Fibroblast of skin of back (primary cell): Measurements from ENCODE around the gene ANKRD13D.
"Not testable (repeated sequence)": the region's sequence is repeated elsewhere in the genome, so short reads cannot be mapped to it uniquely, and the experiment has no call there.

Source experiments
- DNase-seq: peaks from one replicate; pipeline ENCODE4 v3.0.0-alpha.2; 2013

Gene ANKRD13D

DNA sequence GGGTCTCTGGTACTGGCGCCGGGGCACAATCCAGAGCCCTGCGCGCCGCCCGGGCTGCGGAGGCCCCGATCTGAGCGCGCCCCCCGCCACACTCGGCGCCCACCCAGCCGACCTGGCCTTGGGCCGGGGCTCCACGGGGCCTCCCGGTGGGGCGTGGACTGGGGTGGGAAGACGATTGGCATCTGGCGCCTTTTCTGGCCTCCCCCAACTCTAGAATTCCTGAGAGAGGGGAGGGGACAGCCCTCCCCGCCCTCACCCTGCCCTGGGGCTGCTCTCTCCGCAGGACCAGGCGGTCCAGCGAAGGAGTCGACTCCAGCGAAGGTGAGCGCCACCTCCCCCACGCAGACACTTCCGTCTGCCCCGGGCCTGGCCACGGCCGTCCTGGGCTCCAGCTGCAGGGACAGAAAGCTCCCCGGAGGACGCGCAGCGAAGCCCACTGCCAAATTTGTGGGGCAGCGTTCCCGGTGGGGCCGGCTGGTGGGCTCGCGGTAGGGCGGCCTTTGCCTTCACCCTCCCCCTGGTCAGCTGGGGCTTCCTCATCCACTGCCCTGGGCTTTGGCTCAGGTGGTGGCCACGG is 14.8 kb downstream of the ANKRD13D start:
- DNase-seq, result no peak

DNA sequence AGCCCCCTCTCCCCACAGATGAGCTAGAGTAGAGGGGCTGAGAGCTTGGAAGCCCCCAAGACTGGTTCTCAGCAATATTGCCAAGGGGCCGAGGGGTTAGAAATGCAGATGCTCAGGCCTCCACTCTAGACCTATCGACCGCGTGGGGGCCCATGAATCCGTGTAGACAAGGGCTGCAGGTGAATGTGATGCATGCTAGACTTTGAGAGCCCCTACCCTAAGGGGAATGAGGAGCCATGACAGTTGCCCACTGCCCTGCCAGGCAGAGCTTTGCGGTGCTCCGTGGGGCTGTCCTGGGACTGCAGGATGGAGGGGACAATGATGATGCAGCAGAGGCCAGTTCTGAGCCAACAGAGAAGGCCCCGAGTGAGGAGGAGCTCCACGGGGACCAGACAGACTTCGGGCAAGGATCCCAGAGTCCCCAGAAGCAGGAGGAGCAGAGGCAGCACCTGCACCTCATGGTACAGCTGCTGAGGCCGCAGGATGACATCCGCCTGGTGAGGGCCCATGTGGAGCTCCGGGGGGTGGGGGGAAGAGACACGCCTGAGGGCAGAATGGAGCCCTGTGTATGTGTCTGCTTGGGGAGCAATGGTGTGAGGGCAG is 15.5 kb downstream of the ANKRD13D start:
- no peak for DNase-seq

DNA sequence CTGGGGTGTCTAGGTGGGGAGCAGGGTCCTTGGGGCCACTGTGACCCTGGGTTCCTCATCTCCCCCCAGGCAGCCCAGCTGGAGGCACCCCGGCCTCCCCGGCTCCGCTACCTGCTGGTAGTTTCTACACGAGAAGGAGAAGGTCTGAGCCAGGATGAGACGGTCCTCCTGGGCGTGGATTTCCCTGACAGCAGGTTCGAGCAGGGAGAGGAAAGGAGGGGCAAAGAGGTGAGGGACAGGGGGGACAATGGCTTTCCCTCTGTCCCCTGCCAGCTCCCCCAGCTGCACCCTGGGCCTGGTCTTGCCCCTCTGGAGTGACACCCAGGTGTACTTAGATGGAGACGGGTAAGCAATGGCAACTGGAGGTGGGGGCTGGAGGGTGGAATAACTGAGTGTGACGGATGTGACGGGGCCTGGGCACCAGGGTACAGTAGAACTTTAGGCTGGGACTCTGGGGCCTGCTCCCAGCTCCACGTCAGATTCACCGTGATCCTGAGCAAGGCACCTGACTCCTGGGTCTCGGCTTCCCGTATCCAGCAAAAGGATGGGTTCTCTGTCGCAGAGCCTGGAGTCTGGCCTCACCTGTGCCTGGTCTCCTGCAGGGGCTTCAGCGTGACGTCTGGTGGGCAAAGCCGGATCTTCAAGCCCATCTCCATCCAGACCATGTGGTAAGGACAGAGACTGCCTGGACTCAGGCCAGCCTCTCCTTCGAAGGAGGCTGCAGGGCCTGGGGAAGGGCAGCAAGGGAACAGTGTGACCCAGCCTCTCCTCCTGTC is 17.9 kb downstream of the ANKRD13D start:
- DNase-seq, result no peak

DNA sequence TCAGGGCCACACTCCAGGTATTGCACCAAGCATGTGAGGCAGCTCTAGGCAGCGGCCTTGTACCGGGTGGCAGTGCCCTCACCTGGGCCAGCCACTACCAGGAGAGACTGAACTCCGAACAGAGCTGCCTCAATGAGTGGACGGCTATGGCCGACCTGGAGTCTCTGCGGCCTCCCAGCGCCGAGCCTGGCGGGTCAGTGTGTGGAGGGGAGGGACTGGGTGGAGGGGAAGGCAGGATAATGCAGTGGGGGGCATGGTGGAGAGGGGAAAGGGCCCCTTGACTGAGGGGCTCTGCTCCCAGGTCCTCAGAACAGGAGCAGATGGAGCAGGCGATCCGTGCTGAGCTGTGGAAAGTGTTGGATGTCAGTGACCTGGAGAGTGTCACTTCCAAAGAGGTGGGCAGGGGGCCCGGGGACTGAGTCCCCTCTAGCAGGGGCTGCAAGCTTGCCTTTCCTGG is 18.5 kb downstream of the ANKRD13D start:
- no peak for DNase-seq

DNA sequence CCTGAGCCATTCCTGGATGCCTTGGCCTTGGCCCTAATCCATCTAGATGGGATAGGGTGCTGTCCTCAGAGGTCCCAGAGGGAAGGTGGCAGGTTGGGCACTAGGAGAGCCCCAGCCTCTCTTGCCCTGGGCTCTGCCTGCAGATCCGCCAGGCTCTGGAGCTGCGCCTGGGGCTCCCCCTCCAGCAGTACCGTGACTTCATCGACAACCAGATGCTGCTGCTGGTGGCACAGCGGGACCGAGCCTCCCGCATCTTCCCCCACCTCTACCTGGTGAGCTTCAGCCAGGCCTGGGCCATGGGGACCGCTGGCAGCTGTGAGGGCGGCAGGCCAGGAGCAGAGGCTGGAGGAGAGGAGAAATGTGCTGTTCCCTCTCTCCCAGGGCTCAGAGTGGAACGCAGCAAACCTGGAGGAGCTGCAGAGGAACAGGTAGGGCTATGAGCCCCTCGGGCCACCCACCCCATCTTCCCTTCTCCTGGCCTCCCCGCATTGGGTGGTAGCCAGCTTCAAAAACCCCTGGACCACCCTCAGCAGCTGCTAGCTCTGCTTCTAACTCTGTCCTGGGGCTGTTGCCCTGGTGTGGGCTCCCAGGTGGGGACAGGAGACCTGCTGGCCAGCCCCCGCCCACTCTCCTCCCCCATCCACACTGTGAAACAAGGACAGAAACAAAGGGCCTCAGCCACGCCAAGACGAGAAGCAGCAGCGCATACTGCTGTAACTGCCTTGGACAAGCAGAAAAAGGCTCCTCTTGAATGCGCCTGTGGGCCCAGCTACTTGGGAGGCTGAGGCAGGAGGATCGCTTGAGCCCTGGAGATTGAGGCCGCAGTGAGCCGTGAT is 19.1 kb downstream of the ANKRD13D start:
- no peak for DNase-seq

DNA sequence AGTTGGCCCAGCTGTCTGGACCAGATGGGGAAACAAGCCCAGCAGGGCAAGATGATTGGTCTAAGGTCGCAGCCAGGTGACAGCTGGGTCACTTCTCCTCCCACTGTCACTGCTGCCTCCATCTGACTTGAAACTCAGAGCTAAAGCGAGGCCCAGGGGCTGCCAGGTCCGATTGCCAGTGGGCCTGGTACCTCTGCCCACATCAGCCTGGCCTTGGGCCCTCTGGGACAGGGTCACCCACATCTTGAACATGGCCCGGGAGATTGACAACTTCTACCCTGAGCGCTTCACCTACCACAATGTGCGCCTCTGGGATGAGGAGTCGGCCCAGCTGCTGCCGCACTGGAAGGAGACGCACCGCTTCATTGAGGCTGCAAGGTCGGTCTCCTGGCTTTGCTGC is 20.1 kb downstream of the ANKRD13D start:
- DNase-seq, result no peak

DNA sequence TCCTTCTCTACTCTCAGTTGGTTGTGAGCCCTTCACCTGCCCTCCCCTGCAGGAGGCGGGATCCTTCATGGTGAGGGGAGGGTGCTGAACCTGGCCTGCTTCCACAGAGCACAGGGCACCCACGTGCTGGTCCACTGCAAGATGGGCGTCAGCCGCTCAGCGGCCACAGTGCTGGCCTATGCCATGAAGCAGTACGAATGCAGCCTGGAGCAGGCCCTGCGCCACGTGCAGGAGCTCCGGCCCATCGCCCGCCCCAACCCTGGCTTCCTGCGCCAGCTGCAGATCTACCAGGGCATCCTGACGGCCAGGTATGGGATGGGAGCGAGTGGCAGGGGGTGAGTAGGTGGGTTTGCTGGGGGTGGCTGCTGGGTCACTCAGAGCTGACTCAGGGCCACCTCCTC is 20.6 kb downstream of the ANKRD13D start:
- no peak for DNase-seq

DNA sequence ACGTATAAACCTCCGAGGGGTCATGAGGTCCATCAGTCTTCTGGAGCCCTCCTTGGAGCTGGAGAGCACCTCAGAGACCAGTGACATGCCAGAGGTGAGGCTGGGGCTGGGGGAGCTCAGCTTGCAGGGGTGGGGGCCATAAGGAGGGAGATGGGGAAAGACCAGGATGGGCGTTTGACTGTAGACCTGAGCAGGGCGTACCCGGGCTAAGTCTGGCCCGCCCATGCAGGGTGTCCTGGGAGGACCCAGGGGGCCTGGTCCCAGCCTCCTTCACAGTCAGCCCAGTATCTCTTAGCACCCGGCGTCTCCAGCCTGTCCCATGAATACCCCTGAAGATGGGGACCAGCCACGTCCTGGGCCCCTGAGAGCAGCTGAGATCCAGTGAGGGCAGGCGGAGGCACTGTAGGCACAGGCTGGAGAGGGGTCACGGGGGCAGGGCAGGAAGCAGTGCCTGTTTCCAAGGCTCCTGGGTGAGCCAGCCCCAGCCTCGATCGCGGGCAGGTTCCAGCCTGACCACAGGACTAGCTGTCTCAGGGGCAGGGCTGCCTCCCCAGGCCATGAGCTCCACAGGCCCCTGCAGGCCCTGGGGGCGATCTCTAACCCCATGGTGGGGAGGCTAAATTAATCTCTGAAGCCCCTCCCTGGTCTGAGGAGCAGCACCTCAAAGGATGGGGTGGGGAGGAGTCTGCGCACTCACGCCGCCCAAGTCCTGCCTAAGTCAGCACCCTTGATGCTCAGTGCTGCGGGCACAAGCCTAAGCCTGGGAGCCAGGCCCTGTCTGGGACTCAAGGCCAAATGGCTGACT is 21.3 kb downstream of the ANKRD13D start:
- DNase-seq, result no peak

DNA sequence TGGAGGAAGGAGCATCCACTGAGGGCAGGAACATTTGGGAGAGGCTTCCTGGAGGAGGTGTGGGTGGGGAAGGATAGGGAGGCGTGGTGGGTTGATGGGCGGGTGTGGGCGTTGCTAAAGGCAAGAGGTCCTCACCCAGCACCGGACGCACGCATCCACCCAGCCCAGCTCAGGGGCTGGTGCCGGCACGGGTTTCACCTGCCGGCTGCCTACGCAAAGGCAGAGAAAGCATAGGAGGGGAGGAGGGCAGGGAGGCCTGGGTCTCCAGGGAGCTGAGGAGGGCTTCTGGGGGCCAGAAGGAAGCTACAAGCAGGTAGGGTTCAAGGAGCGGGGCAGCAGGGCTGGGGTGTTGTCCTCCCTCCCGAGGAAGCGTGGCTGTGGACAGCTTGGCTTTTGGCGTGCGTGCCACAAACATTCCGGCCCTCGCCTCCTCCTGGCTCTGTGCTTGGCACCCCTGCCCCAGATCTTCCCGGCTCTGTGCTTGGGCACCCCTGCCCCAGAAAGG is 22.0 kb downstream of the ANKRD13D start:
- no peak for DNase-seq

DNA sequence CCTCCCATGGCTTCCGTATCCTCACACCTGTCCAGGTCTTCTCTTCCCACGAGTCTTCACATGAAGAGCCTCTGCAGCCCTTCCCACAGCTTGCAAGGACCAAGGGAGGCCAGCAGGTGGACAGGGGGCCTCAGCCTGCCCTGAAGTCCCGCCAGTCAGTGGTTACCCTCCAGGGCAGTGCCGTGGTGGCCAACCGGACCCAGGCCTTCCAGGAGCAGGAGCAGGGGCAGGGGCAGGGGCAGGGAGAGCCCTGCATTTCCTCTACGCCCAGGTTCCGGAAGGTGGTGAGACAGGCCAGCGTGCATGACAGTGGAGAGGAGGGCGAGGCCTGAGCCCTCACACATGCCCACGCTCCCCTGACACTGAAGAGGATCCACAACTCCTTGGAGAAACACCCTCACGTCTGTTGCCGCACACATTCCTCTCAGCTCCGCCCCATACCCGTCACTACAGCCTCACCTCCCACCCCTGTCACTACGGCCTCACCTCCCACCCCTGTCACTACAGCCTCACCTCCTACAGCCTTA is 22.5 kb downstream of the ANKRD13D start:
- DNase-seq, result no peak

DNA sequence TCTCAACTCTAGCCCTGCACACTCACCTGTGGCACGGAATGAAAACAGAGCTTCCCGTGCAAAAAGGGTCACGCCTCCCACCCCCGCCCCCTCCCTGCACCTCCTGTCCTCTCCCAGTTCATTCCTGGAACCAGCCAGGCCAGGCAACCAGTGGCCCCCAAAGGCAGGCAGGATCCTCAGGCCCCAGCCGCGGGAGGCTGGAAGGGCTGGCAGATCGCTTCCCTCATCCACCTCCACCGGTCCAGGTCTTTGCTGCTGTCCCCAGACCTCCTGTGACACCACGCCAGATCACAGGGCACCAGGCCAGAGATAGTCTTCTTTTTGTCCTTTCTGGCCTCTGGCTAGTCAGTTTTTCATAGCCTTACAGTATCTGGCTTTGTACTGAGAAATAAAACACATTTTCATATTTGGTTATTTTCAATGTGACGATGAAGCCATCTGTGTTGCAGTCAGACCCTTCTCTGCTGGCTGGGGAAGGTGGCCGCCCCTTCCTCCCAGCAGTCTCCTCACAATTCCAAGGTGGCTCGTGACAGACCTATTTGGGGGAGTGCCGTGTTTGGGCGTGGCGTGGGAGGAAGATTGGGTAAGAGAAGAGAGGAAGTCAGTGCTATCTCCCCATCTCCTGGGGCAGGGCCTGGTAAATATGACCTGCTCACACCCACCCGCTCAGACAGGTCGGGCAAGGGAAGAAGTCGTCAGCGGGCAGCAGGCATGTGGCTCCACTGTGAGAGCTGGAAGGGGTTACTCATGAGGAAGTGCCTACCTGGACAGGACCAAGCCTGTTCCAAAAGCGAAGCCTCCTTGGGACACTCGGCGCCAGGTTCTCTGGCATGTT is 23.3 kb downstream of the ANKRD13D start:
- DNase-seq, result no peak

DNA sequence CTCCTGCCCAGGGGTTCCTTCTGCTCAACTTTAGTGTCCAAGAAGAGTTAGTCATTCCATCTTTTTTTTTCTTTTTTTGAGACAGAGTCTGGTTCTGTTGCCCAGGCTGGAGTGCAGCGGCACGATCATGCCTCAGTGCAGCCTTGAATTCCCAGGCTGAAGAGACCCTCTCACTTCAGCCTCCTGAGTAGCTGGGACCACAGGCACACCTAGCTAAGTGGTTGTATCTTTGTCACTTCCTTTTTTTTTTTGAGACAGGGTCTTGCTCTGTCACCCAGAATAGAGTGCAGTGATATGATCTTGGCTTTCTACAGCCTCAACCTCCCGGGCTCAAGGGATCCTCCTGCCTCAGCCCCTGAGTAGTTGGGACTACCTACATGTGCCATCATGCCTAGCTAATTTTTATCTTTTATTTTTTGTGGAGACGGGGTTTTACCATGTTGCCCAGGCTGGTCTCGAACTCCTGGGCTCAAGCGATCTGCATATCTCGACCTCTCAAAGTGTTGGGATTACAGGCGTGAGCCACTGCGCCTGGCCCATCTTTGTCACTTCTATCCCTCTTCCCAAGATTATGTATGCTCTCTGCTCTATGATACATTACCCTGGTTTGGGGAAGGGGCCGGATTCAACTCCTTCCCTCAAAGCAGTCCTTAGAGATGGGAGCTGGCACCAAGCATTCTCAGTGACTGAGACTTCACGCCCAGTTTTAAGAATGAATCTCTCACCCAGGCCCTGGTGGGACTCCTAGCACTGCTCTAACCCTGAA is 24.2 kb downstream of the ANKRD13D start:
- DNase-seq, result no peak

DNA sequence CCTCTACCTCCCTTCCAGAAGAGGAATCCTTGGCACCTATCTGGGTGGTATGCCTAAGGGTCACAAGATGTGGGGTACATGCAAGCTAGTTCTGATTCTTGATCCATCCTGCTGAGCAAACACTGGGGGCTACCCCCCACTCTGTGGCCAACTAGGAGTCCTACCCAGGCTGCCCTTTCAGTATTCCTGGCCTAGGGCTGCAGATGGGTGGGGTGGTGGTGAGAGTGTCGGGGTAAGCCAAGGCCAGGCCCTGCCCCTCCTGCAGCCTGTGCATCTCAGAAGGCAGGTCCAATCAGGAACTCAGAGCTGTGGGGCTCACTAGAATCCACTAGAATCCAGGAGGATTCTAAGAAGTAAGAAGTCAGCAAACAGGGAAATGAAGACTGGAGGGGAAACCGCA is 25.1 kb downstream of the ANKRD13D start:
- DNase-seq, result no peak

DNA sequence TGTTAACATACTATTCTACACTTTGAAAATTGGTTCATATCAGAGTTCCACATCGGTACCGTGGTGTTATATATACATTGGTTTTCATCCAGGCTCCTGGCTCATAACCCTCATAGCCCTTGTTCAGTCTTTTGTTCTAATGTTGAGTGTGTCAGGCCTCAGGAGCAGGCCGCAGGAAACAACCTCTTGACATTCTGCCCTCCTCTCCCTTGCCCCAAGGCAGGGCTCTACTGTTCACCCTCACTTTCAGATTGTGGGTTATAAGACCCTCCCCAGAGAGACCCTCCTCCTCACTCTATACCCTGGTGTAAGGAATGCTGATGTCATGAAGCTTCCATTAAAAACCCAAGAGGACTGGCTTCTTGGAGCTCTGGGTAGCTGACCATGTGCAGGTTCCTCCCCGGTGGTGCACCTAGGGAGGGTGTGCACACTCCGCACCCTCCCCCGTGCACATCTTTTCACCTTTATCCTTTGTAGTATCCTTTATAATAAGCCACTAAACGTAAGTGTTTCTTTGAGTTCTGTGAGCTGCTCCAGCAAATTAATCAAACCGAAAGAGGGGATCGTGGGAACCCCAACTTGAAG is 26.3 kb downstream of the ANKRD13D start:
- DNase-seq, result no peak

DNA sequence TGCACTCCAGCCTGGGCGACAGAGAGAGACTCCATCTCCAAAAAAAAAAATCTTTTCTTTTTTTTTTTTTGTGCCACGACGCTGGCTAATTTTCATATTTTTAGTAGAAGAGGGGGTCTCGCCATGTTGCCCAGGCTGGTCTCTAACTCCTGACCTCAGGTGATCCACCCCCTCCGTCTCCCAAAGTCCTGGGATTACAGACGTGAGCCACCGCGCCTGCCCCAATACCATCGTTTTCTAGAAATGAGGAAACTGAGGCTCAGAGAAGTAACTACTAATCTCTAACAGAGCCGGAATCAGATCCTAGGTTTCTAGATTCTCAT is 27.7 kb downstream of the ANKRD13D start:
- DNase-seq, result no peak

DNA sequence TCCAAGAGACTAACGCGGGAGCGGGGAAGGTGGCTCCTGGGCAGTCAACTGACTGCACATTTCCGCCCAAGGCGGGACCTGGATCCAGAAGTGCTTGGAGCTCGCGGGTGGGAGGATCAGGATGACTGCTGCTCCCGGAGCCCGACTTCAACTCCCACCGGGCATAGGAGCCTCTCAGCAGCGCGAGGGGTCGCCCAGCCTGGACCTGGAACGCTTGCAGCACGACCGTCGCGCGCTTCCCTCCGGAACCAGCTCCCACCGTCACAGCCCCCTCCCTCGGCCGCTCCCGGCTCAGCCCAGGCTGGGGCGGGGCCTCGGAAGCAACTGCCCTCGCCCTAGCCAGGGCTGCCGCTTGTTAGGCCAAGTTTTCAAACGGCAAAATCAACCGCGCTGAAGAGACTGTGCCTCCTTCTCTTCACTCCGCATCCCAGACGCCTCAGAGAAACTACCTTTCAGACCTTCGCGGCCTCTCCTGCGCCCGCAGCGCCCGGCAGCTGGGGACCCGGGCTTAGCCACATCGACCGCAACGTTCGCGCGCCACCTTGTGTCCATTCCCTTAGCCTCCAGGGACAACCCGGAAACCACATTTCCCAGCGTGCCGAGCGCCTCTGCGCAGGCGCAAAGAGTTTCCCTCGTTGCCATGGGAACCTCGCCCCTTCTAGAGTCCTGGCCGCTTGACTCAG is 28.2 kb downstream of the ANKRD13D start:
- DNase-seq, result peak; percentile 92

DNA sequence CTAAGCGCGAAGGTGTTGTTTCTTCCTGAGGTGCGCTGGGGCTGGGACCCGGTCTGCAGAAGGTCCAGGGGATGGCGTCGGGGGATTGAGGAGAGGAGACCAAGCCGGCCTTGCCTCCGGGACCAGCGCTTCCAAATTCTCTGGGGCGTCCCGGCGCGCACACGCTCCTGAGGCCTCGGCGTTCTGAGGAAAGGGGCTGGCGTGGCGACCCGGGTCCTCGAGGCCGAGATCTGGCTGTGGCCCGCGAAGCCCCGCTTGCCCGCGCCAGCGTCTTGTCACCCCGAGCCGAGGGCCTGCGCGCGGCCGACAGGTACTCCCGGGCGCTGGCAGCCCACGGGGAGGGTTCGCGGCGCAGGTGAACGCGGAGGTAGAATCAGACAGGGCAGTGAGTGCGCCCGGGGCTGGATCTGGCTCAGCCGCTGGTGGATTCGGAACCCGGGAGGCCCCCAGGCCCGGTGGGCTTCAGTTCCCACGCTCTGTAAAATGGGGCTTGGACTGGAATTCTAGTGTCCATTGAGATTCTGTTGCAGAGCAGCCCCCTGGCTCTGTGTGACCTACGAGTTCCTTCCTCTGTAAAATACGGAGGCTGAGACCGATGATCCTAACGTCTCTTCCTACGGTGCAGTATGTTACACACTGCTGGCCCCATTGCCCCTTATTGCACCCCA is 28.9 kb downstream of the ANKRD13D start:
- DNase-seq, result no peak

DNA sequence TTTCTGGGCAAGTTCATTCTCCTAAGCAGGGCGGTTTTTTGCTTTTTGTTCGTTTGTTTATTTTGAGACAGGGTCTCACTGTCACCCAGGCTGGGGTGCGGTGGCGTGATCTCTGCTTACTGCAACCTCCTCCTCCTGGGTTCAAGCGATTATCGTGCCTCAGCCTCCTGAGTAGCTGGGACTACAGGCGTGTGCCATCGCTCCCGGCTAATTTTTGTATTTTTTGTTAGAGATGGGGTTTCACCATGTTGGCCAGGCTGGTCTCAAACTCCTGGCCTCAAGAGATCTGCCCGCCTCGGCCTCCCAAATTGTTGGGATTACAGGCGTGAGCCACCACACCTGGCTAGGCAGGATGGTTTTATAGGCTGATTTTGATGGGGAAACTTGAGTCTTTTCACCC is 29.8 kb downstream of the ANKRD13D start:
- DNase-seq, result not testable (repeated sequence)

DNA sequence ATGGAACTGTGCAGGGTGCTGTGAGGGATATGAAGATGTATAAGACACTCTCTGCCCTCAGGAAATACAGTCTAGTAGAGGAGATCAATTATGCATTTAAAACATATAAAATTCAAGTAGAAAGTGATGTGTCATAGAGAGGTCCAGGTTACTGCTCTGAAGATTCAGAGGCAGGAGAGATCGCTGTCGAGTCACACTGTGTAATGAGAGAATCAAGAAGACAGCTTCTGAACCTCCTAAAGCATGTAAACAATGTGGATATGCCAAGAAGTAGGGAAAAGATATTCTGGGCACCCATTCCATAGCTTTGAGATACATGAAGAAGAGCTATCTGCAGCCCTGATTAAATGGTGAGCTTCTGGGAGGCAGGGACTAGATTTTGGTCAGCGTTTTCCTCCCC is 30.9 kb downstream of the ANKRD13D start:
- DNase-seq, result no peak
